HG02588 (cell line): ENCODE data around the gene SOD2.
A peak's percentile ranks its signal among the peaks of the same experiment; 100 is the strongest.
"Not testable (repeated sequence)": the region's sequence is repeated elsewhere in the genome, so short reads cannot be mapped to it uniquely, and the experiment has no call there.

Experiments
- ATAC-seq: cut with Tn5 transposase; IDR thresholded peaks from one replicate; pipeline ENCODE4 v1.9.1; 2021; ENCODE audit warnings: mild to moderate bottlenecking, moderate library complexity; ENCODE audit not compliant: unreplicated experiment

Gene SOD2

GRCh38 chr6:159684013-159684304, 9.1 kb downstream of the SOD2 start:
- ATAC-seq, result no peak

DNA sequence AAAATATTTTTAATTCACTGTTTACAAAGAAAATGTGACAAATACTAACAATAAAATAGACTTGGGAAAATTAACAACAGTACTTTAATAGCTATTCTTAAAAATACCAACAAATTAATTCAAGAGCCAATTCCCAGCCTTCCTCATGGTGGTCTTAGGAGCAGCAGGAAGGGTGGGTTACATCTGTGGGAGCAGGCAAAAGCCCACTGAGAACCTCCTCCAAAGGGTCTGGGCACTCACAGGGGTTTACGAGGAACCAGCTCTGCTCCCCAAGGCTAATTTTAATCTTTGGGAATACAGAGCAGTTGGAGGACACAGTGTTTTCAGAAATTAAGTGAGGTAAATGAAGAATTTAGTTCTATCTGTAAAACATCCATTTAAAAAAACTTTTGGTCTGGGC, 10.2 kb downstream of the SOD2 start:
- ATAC-seq, result no peak

DNA sequence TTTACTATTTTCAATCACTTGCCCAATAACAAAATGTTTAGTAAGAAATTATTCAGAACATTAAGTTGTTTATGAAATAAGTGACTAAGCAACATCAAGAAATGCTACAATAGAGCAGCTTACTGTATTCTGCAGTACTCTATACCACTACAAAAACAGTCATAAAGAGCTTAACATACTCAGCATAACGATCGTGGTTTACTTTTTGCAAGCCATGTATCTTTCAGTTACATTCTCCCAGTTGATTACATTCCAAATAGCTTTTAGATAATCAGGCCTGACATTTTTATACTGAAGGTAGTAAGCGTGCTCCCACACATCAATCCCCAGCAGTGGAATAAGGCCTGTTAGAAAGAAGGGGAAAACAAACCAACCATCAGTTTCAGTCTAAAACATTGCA, 10.7 kb downstream of the SOD2 start:
- ATAC-seq, result no peak

DNA sequence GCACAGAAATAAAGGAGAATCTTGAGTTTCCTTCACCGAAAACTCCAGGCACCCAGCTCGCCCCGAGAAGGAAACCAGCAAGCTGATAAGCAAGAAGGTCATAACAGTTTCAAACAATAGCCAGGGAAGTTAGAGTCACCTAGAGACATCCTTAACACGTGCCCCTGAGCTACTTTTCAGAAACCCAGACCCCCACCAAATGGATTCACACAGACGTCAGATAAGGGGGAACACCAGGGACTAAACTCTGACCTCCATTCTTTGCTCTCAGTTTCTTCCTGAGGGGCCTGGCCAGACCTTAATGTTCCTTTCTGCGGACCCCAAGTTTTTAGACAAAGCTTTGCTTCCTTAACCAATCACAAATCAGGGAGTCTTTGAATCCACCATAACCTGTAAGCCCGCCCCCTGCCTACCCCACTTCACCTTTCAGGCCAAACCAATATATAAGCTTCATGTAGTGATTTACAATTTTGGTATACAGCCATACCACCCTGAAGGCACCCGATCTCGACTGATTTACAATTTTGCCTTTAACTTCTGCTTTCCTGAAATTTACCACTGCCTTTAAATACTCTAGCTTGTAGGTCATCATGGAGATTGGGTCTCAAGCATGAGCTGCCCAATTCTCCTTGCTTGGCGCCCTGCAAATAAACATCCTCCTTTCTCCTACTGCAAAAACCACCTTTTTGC, 11.7 kb downstream of the SOD2 start:
- ATAC-seq, result no peak

DNA sequence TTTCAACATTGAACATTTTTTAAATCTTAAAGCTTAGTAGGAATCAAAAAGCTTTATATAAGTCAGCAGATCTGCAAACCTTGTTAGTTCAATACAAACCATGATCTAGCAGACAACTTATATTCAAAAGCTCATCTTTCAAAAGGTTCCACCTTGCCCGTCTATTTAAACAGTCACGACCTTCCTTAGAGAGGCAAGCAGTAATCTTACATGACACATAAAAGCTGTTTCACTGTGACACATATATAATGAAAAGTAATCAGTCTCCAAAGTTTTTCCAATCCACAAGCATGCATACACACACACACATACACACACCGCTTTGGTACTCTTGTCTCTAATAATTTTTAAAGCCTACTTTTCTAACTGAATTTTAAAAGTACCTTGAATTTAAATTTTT, 12.9 kb downstream of the SOD2 start:
- no peak for ATAC-seq

DNA sequence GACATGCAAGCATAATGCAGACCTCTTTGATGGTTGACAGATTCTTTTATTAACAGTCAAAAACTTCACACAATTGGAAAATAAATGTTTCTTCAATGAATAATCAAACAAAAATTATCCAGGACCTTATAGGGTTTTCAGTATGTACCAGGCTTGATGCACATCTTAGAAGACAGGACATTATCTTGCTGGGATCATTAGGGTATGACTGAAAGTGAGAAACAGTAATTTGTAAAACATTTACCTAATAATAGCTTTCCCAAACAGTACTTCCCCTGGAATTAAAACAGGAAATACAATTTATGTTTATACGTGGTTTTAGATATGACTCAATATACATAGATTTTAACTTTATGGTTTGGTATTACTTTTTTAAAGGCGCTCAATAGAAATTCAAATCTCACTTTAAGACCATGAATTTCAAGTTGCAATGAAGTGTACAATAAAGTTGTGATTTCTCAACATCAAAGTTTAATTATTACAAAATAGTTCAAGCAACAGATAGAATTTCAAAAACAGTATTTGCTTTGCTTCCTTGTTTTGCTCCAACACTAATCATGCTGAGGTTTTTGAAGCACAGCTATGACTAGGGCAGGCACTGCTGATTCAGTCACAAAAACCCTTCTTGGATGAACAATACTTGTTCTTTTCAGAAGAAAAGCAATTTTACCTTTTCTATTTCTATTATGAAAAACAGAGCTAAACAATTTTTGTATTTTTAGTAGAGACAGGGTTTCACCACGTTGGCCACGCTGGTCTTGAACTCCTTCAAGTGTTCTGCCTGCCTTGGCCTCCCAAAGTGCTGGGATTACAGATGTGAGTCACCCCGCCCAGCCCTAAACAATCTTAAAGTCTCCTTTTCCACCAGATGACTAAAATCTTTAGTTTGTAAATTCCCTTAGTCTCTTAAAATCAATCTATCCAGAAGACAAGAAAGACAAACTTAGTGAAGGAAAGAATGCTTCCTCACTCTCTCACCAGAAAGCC, 13.7 kb downstream of the SOD2 start:
- ATAC-seq, result no peak

- ATAC-seq, result no peak
Measured at GRCh38 chr6:159678574-159678973, 14.5 kb downstream of the SOD2 start.

DNA sequence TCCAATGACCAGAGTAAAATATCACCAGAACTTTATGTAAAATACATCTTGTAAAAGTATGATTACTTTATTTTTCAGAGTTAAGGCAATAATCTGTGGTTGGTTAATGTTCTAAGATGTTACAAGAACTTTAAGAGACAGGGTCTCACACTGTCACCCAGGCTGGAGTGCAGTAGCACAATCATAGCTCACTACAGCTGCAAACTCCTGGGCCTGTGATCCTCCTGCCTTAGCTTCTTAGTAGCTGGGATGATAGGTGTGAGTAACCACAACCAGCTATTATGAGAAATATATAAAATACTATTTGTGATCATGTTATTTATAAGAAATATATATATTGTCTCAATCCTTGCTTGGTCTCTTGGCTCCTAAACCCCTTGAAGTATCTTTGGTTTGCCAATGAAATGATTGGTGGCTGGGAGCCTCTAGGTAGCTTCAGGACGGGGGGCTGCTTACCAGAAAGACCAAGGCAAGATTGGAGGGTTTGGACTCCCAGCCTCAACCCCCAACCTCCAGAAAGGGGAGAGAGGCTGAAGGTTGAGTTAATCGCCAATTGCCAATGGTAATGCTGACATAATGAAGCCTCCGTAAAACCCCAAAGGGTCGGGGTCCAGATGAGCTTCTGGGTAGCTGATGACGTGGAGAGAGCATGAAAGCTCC, 15.4 kb downstream of the SOD2 start:
- ATAC-seq, result no peak

DNA sequence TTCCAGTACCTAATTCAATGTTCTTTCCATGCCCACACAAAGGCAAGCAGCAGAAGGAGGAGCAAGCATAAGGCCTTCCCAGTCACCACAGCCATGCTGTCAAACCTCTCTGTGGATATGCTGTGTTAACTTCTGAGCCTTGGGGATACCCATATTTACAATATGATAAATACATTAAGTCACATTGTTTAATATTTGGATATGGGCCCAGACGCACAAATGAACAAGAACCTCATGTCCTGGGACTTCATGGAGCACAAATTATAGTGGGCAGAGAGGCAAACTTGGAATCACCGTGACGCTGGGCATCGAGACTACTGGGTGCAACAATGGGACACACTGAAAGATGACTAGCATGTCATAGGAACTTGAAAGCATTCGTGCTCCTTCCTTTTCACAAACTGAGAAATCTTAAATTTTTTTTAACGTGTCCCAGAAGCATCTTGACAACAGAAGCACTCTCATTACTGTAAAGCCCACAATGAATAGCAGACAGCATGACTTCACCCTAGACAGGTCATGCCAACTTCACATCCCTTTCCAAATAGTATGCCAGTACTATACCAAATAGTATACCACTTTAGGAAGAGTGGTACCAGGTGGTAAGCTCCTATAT, 16.0 kb downstream of the SOD2 start:
- no peak for ATAC-seq

DNA sequence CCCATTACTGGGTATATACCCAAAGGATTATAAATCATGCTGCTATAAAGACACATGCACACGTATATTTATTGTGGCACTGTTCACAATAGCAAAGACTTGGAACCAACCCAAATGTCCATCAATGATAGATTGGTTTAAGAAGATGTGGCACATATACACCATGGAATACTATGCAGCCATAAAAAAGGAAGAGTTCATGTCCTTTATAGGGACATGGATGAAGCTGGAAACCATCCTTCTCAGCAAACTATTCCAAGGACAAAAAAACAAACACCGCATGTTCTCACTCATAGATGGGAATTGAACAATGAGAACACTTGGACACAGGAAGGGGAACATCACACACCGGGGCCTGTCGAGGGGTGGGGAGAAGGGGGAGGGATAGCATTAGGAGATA, 16.8 kb downstream of the SOD2 start:
- not testable (repeated sequence) for ATAC-seq

- no peak for ATAC-seq
Measured at GRCh38 chr6:159665868-159666635, 27.0 kb downstream of the SOD2 start.

- not testable (repeated sequence) for ATAC-seq
Measured at GRCh38 chr6:159663368-159663889, 29.6 kb downstream of the SOD2 start.

- ATAC-seq, result not testable (repeated sequence)
Measured at GRCh38 chr6:159661977-159662376, 31.1 kb downstream of the SOD2 start.

GRCh38 chr6:159655409-159655988, 37.5 kb downstream of the SOD2 start:
- no peak for ATAC-seq

GRCh38 chr6:159654483-159655098, 38.5 kb downstream of the SOD2 start:
- ATAC-seq, result no peak

DNA sequence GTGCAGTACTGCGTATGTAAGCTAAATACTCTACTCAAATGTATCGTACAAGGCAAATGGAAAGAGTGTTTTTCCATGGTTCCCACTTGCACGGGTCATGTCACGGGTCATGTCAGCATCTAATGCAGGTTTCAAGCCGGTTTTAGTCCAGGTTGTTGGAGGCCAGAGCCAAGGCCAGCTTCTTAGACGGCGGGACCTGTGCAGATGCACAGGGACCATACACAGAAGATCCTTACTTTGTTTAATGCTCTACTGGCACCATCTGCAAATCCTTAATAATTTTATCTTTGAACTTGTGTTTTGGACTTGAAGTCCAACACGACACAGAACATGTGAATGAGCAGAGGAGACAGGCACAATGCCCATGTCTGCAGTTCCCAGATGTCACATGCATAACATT, 42.7 kb downstream of the SOD2 start:
- ATAC-seq, result no peak

- ATAC-seq, result no peak
Measured at GRCh38 chr6:159649441-159649840, 43.6 kb downstream of the SOD2 start.

DNA sequence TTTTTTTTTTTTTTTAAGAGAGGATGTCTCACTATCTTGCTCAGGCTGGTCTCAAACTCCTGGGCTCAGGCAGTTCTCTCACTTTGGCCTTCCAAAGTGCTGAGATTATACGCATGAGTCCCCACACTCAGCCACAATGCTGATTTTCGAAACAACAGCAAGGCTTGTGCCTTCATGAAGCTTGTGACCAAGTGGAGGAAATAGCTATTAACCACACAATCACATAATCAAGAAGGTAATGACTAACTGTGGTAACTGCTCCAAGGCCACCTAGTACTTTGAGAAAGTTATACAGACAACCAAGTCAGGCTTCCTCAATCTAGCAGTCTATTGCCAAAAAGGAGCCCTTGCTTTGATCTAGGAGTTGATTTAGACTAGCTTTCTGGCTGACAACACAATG, 46.3 kb downstream of the SOD2 start:
- peak; percentile 70 for ATAC-seq

GRCh38 chr6:159646116-159646515, 46.9 kb downstream of the SOD2 start:
- ATAC-seq, result no peak

DNA sequence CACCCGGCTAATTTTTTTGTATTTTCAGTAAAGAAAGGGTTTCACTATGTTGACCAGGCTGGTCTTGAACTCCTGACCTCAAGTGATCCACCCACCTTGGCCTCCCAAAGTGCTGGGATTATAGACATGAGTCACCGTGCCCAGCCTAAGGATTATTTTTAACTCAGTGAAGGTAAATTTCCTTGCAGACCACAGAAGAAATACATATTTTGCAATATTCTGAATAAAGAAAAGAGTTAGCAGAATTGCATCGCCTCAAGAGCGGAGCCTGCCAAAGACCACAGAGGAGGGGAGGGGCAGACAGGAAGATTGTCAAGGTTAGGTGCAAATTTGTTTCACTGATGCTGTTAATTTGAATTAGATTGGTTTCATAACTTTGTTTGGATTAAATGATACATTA, 47.4 kb downstream of the SOD2 start:
- no peak for ATAC-seq
